Thyroid gland (tissue), 4 donors: ENCODE data around the gene FUOM.

Source experiments
- POLR2A ChIP-seq, 2 donors: fragments of 450-650 bp; IDR thresholded peaks; one replicate each; pipeline ENCODE4 v1.6.1; 2017; ENCODE audit warnings: antibody characterized with exemption in 2 of 2, mild to moderate bottlenecking in 2 of 2, moderate library complexity in 1 of 2
- TF ChIP-seq, protein P1 (sequence below), 6 experiments: fragments of 200-600 bp in 3 of 6; fragments of 450-650 bp in 3 of 6; sonication (generic) in 3 of 6; IDR thresholded peaks; one replicate each; pipeline ENCODE4 v1.5.1; 2016 to 2019; ENCODE audit warnings: antibody characterized with exemption in 6 of 6, mild to moderate bottlenecking in 2 of 6, inconsistent platforms in 1 of 6, moderate library complexity in 1 of 6

GRCh38 chr10:133349577-133350011 lies 8.2 kb downstream of the FUOM start:
- no peak for TF ChIP-seq POLR2A (IDR thresholded peaks at IDR 0.05)
- TF ChIP-seq, protein P1, sequence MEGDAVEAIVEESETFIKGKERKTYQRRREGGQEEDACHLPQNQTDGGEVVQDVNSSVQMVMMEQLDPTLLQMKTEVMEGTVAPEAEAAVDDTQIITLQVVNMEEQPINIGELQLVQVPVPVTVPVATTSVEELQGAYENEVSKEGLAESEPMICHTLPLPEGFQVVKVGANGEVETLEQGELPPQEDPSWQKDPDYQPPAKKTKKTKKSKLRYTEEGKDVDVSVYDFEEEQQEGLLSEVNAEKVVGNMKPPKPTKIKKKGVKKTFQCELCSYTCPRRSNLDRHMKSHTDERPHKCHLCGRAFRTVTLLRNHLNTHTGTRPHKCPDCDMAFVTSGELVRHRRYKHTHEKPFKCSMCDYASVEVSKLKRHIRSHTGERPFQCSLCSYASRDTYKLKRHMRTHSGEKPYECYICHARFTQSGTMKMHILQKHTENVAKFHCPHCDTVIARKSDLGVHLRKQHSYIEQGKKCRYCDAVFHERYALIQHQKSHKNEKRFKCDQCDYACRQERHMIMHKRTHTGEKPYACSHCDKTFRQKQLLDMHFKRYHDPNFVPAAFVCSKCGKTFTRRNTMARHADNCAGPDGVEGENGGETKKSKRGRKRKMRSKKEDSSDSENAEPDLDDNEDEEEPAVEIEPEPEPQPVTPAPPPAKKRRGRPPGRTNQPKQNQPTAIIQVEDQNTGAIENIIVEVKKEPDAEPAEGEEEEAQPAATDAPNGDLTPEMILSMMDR (IDR thresholded peaks at IDR 0.05) = no peak
